Breast epithelium (tissue), 3 donors: Measurements from ENCODE around the gene PUM2.

Source experiments
- POLR2A ChIP-seq: fragments of 450-650 bp; IDR thresholded peaks from one replicate; pipeline ENCODE4 v1.6.1; 2016; ENCODE audit warnings: antibody characterized with exemption, mild to moderate bottlenecking, moderate library complexity
- POLR2AphosphoS5 ChIP-seq, 3 donors: sonication (generic); formaldehyde crosslinking; IDR thresholded peaks; one replicate each; pipeline ENCODE4 v1.6.1; 2017; ENCODE audit warnings: antibody characterized with exemption in 3 of 3
- TF ChIP-seq, protein P1 (sequence below), 3 donors: fragments of 450-650 bp; IDR thresholded peaks; one replicate each; pipeline ENCODE4 v1.5.1; 2016 to 2017; ENCODE audit warnings: antibody characterized with exemption in 3 of 3, mild to moderate bottlenecking in 3 of 3, moderate library complexity in 3 of 3

DNA sequence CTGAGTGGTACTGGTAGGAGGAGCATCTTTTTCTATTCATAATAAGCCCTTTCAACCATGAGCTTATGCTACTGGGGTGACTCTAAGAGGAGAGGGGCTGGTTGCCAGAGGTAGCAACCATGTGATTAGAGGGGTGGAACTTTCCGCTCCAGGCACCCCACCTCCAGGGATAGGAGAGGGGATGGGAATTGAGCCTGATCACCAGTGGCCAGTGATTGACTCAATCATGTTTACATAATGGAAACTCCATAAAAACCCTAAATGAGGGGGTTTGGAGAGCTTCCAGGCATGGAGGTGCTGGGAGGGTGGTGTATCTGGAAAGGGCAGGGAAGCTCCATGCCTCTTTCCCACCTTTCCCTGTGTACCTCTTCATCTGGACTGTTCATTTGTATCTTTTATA, 49.7 kb upstream of the PUM2 start:
- TF ChIP-seq, protein P1, sequence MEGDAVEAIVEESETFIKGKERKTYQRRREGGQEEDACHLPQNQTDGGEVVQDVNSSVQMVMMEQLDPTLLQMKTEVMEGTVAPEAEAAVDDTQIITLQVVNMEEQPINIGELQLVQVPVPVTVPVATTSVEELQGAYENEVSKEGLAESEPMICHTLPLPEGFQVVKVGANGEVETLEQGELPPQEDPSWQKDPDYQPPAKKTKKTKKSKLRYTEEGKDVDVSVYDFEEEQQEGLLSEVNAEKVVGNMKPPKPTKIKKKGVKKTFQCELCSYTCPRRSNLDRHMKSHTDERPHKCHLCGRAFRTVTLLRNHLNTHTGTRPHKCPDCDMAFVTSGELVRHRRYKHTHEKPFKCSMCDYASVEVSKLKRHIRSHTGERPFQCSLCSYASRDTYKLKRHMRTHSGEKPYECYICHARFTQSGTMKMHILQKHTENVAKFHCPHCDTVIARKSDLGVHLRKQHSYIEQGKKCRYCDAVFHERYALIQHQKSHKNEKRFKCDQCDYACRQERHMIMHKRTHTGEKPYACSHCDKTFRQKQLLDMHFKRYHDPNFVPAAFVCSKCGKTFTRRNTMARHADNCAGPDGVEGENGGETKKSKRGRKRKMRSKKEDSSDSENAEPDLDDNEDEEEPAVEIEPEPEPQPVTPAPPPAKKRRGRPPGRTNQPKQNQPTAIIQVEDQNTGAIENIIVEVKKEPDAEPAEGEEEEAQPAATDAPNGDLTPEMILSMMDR (IDR thresholded peaks at IDR 0.05), result no peak
- TF ChIP-seq POLR2A (no peak), POLR2AphosphoS5 (IDR thresholded peaks at IDR 0.05) (no peak)
